ENCODE results near the gene TPGS1. TPM values are rescaled to one million over a fixed set of nuclear protein-coding genes. Genes with fewer than 3 reads are reported as not detected.
A peak's percentile ranks its signal among the peaks of the same experiment; 100 is the strongest.

Gene TPGS1
- total and polyA plus RNA-seq, 2 donors (not counting 3 experiments of a cell fraction or from before 2014, with no cell fraction given): 20.9 to 24.7 TPM

DNA sequence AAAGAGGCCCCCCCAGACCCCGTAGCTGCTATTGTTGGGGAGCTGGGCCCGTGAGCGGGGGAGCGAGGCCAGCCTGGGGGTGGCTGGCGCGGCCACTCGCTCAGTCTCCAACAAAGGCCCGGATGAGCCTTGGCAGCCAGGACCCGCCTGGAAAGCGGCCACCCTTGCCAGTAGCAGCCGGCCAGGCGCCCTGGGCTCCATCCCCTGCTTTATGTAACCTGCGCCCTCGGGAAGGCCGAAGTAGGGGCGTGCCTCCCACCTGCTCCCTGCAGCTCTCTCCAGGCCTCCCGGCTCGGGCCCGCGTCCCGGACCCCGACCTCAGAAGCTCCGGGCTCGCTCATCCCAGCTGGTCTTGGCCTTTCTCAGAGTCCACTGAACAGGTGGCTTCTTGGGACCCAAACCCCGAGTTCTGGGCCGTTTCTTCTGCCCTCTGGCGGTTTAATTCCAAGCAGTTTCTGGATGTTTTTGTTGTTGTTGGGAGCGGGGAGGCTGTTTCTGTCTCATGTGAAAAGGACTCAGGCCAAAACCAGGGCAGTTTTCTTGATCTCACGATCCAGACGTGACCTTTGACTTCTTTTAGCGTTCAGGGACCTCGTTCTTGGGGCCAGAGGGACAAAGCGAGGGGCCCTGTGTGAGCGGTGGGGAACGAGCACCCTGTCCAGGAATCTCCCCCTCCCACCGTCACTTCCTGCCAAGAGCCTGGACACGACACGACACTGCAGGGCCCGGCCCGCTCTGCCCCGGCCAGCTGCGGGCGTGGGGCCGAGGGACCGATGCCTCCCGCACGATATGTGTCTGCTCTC is 25.5 kb downstream of the TPGS1 start:
- dilution Hi-C loops (cut with MboI; ENCODE audit: extremely low pct_ligation_motif_present, low sequenced_read_pairs): no loop called here
- Histone ChIP-seq H2AFZ (ENCODE audit: low read depth, low read length) (peak overlapping the region; percentile 17), H3K4me3 (replicated peaks in 1 of 3; ENCODE audit: insufficient read depth in 1 of 3, low read depth in 1 of 3, low read length in 3 of 3) (peak overlapping the region; percentile 76 to 99 (median 88)), H3K4me1 (ENCODE audit: control insufficient read depth, extremely low read depth, insufficient read depth, low read length) (peaks cover 17% of the 10 kb centered on the region), H3K27ac (ENCODE audit: insufficient read depth, low read depth, low read length) (peak overlapping the region; percentile 90), H3K9ac (replicated peaks; ENCODE audit: extremely low read depth, insufficient read depth, low read length) (peak overlapping the region; percentile 93), H3K9me1 (replicated peaks; ENCODE audit: control insufficient read depth, extremely low read depth, insufficient read depth, low read length) (no peaks in the 10 kb centered on the region), H3K4me2 (ENCODE audit: insufficient read depth, low read length) (peak overlapping the region; percentile 73), H4K20me1 (replicated peaks; ENCODE audit: control insufficient read depth, extremely low read depth, insufficient read depth, low read length) (no peaks in the 10 kb centered on the region), H3K27me3 (ENCODE audit: control insufficient read depth in 2 of 2, insufficient read depth in 2 of 2, low read length in 2 of 2) (no peaks in the 10 kb centered on the region), H3K36me3 (ENCODE audit: control insufficient read depth in 2 of 2, extremely low read depth in 1 of 2, insufficient read depth in 2 of 2, low read length in 2 of 2) (peaks cover 0 to 21% of the 10 kb centered on the region in 2 experiments), H3K9me3 (replicated peaks; ENCODE audit: control insufficient read depth, insufficient read depth, low read length) (no peaks in the 10 kb centered on the region), H3K79me2 (ENCODE audit: control insufficient read depth, insufficient read depth, low read length) (peaks cover 44% of the 10 kb centered on the region)
- TF ChIP-seq EZH2 (IDR thresholded peaks at IDR 0.05; ENCODE audit: borderline replicate concordance, low read depth, low read length, severe bottlenecking) (no peak), JUN (IDR thresholded peaks at IDR 0.05; ENCODE audit: borderline replicate concordance, insufficient read depth, insufficient read length, low read depth) (no peak), FOS (IDR thresholded peaks at IDR 0.05; ENCODE audit: borderline replicate concordance, insufficient read depth, low read length) (no peak), POLR2A (IDR thresholded peaks at IDR 0.05; ENCODE audit: low read depth, low read length) (no peak), MYC (IDR thresholded peaks at IDR 0.05; ENCODE audit: low read depth, low read length) (no peak)
- TF ChIP-seq, protein P1, sequence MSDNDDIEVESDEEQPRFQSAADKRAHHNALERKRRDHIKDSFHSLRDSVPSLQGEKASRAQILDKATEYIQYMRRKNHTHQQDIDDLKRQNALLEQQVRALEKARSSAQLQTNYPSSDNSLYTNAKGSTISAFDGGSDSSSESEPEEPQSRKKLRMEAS (IDR thresholded peaks at IDR 0.05; ENCODE audit: insufficient read depth, insufficient read length): no peak
- TF ChIP-seq, protein P2, sequence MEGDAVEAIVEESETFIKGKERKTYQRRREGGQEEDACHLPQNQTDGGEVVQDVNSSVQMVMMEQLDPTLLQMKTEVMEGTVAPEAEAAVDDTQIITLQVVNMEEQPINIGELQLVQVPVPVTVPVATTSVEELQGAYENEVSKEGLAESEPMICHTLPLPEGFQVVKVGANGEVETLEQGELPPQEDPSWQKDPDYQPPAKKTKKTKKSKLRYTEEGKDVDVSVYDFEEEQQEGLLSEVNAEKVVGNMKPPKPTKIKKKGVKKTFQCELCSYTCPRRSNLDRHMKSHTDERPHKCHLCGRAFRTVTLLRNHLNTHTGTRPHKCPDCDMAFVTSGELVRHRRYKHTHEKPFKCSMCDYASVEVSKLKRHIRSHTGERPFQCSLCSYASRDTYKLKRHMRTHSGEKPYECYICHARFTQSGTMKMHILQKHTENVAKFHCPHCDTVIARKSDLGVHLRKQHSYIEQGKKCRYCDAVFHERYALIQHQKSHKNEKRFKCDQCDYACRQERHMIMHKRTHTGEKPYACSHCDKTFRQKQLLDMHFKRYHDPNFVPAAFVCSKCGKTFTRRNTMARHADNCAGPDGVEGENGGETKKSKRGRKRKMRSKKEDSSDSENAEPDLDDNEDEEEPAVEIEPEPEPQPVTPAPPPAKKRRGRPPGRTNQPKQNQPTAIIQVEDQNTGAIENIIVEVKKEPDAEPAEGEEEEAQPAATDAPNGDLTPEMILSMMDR (IDR thresholded peaks at IDR 0.05; ENCODE audit: extremely low read depth in 1 of 2, insufficient read depth in 1 of 2, low read depth in 1 of 2, low read length in 2 of 2): peak; percentile 51 to 67
- peak; percentile 79 for FAIRE-seq
- ChIA-PET CTCF (interaction anchor here (0.8 to 3.4 kb wide), 6 partner anchors 9 to 42 kb away, joined by 3 to 36 read pairs (median 6); no protein-coding TSS in a partner anchor), POLR2A (interaction anchor here (2.1 kb wide), 1 partner anchor 22 kb away, joined by 5 read pairs; no protein-coding TSS in a partner anchor)
- peak; percentile 85 for DNase-seq (ENCODE audit: low read depth, low spot score)
- TSS peak; percentile 45 for BruUV-seq (replicated peaks)
- intact Hi-C loops (cut with micrococcal nuclease): loop anchor here (1.0 kb wide), 1 partner anchor 40 kb away; the partner anchor contains the start of gene BSG

Data from endothelial cell of umbilical vein (primary cell).